PC-3 (cell line): ENCODE measurements around the gene FRMD5.

Experiments used
- CTCF ChIP-seq: fragments of 300-600 bp; sonication (generic); conservative IDR thresholded peaks from 2 replicates; pipeline ENCODE4 v1.5.1; 2017; ENCODE audit warnings: antibody characterized with exemption, low read depth, mild to moderate bottlenecking, low read length
- EZH2 ChIP-seq: fragments of 300-600 bp; sonication (generic); IDR thresholded peaks from one replicate; pipeline ENCODE4 v1.6.1; 2017; ENCODE audit warnings: antibody characterized with exemption, mild to moderate bottlenecking, low read length; ENCODE audit not compliant: unreplicated experiment
- EZH2phosphoT487 ChIP-seq: fragments of 300-600 bp; sonication (generic); IDR thresholded peaks from 2 replicates; pipeline ENCODE4 v1.6.1; 2018; ENCODE audit warnings: mild to moderate bottlenecking, antibody characterized with exemption, low read length, borderline replicate concordance

GRCh38 chr15:43957724-43958123, 237.3 kb downstream of the FRMD5 start:
- TF ChIP-seq CTCF (no peak), EZH2 (no peak), EZH2phosphoT487 (no peak)
